HG03095 (cell line): ENCODE results near the gene CCDC87.
"Not testable (repeated sequence)": the region's sequence is repeated elsewhere in the genome, so short reads cannot be mapped to it uniquely, and the experiment has no call there.

Experiments
- ATAC-seq: cut with Tn5 transposase; IDR thresholded peaks from one replicate; pipeline ENCODE4 v1.9.1; 2021; ENCODE audit warnings: moderate library complexity; ENCODE audit not compliant: unreplicated experiment

Gene CCDC87

GRCh38 chr11:66617155-66617834, 24.4 kb upstream of the CCDC87 start:
- ATAC-seq = no peak

GRCh38 chr11:66616379-66617154, 23.7 kb upstream of the CCDC87 start, which contains the start of gene RBM14:
Gene RBM14, plus strand, starts transcription at chr11:66616630. Its CDS starts 91 bp downstream, at chr11:66616721.
- ATAC-seq = peak; percentile 78

GRCh38 chr11:66614073-66614472, 21.2 kb upstream of the CCDC87 start:
- ATAC-seq = no peak

GRCh38 chr11:66612458-66612857, 19.6 kb upstream of the CCDC87 start:
- ATAC-seq = no peak

- no peak for ATAC-seq
These were observed 17.1 kb upstream of the CCDC87 start for GRCh38 chr11:66609721-66610617.

GRCh38 chr11:66607126-66607834, 14.4 kb upstream of the CCDC87 start:
- no peak for ATAC-seq

- not testable (repeated sequence) for ATAC-seq
These were observed 13.7 kb upstream of the CCDC87 start for GRCh38 chr11:66606608-66607007.

- ATAC-seq = no peak
These were observed 11.3 kb upstream of the CCDC87 start for GRCh38 chr11:66604155-66604554.

- ATAC-seq = no peak
These were observed 10.2 kb upstream of the CCDC87 start for GRCh38 chr11:66603072-66603471.

- no peak for ATAC-seq
These were observed 7.9 kb upstream of the CCDC87 start for GRCh38 chr11:66600631-66601233.

GRCh38 chr11:66600219-66600618, 7.4 kb upstream of the CCDC87 start:
- ATAC-seq = no peak

- ATAC-seq = no peak
These were observed 6.1 kb upstream of the CCDC87 start for GRCh38 chr11:66598993-66599392.

GRCh38 chr11:66595245-66595904, 2.5 kb upstream of the CCDC87 start:
- no peak for ATAC-seq

GRCh38 chr11:66593650-66594049, 787 bp upstream of the CCDC87 start:
- no peak for ATAC-seq

- no peak for ATAC-seq
These were observed 406 bp upstream of the CCDC87 start for GRCh38 chr11:66593303-66593635.

GRCh38 chr11:66591175-66591574, 1.7 kb downstream of the CCDC87 start:
- ATAC-seq = no peak

- no peak for ATAC-seq
These were observed 2.7 kb downstream of the CCDC87 start for GRCh38 chr11:66589996-66590675.

GRCh38 chr11:66589315-66589714, 3.5 kb downstream of the CCDC87 start:
- not testable (repeated sequence) for ATAC-seq

GRCh38 chr11:66586136-66586535, 6.7 kb downstream of the CCDC87 start:
- no peak for ATAC-seq
